ENCODE results near the gene CFAP20DC.
"Not testable (repeated sequence)": the region's sequence is repeated elsewhere in the genome, so short reads cannot be mapped to it uniquely, and the experiment has no call there.

CFAP20DC gene

GRCh38 chr3:58737644-58738043, 312.2 kb downstream of the CFAP20DC start:
- DNase-seq (ENCODE audit: low read depth), result no peak

GRCh38 chr3:58731673-58732072, 318.2 kb downstream of the CFAP20DC start:
- DNase-seq (ENCODE audit: low read depth), result no peak

- DNase-seq (ENCODE audit: low read depth), result no peak
Measured at GRCh38 chr3:58728723-58729122, 321.1 kb downstream of the CFAP20DC start.

GRCh38 chr3:58725326-58725853, 324.4 kb downstream of the CFAP20DC start:
- no peak for DNase-seq (ENCODE audit: low read depth)

- DNase-seq (ENCODE audit: low read depth), result no peak
Measured at GRCh38 chr3:58724336-58724735, 325.5 kb downstream of the CFAP20DC start.

GRCh38 chr3:58723173-58723572, 326.7 kb downstream of the CFAP20DC start:
- DNase-seq (ENCODE audit: low read depth), result no peak

GRCh38 chr3:58722561-58722960, 327.3 kb downstream of the CFAP20DC start:
- DNase-seq (ENCODE audit: low read depth), result no peak

- no peak for DNase-seq (ENCODE audit: low read depth)
Measured at GRCh38 chr3:58720526-58720925, 329.3 kb downstream of the CFAP20DC start.

- DNase-seq (ENCODE audit: low read depth), result no peak
Measured at GRCh38 chr3:58719684-58720083, 330.1 kb downstream of the CFAP20DC start.

- no peak for DNase-seq (ENCODE audit: low read depth)
Measured at GRCh38 chr3:58713715-58714401, 336.0 kb downstream of the CFAP20DC start.

GRCh38 chr3:58711871-58712270, 338.0 kb downstream of the CFAP20DC start:
- no peak for DNase-seq (ENCODE audit: low read depth)

GRCh38 chr3:58708983-58709382, 340.8 kb downstream of the CFAP20DC start:
- not testable (repeated sequence) for DNase-seq (ENCODE audit: low read depth)

GRCh38 chr3:58708116-58708791, 341.6 kb downstream of the CFAP20DC start:
- no peak for DNase-seq (ENCODE audit: low read depth)

- no peak for DNase-seq (ENCODE audit: low read depth)
Measured at GRCh38 chr3:58707390-58707930, 342.4 kb downstream of the CFAP20DC start.

GRCh38 chr3:58706395-58707167, 343.2 kb downstream of the CFAP20DC start:
- DNase-seq (ENCODE audit: low read depth), result no peak

- DNase-seq (ENCODE audit: low read depth), result no peak
Measured at GRCh38 chr3:58704745-58705144, 345.1 kb downstream of the CFAP20DC start.

- not testable (repeated sequence) for DNase-seq (ENCODE audit: low read depth)
Measured at GRCh38 chr3:58704304-58704703, 345.5 kb downstream of the CFAP20DC start.

- DNase-seq (ENCODE audit: low read depth), result no peak
Measured at GRCh38 chr3:58698246-58698645, 351.6 kb downstream of the CFAP20DC start.

GRCh38 chr3:58697561-58697960, 352.3 kb downstream of the CFAP20DC start:
- DNase-seq (ENCODE audit: low read depth), result no peak

- not testable (repeated sequence) for DNase-seq (ENCODE audit: low read depth)
Measured at GRCh38 chr3:58696813-58697212, 353.0 kb downstream of the CFAP20DC start.

- no peak for DNase-seq (ENCODE audit: low read depth)
Measured at GRCh38 chr3:58696093-58696492, 353.7 kb downstream of the CFAP20DC start.

GRCh38 chr3:58695284-58695683, 354.5 kb downstream of the CFAP20DC start:
- not testable (repeated sequence) for DNase-seq (ENCODE audit: low read depth)
